ENCODE measurements around the gene DYRK1B. TPM values are rescaled to one million over a fixed set of nuclear protein-coding genes. Genes with fewer than 3 reads are reported as not detected.

DYRK1B gene
- polyA plus RNA-seq, 3 donors from 2014 or later = 6.2 to 24.8 (median 12.5) TPM

GRCh38 chr19:39834287-39834841 is 402 bp upstream of the DYRK1B start:
- peak overlapping the region; percentile 72 to 91 (median 80) for H3K4me3 Mint-ChIP-seq
- DNase-seq = no peak
- H3K36me3 Mint-ChIP-seq = peaks cover 19 to 38% (median 22%) of the 10 kb centered on the region in 3 donors
- no peaks in the 10 kb centered on the region for H3K9me3 Mint-ChIP-seq
- peaks cover 40 to 44% of the 10 kb centered on the region in 2 donors for H3K4me1 Mint-ChIP-seq
- peak overlapping the region; percentile 79 to 94 (median 92) for H3K27ac Mint-ChIP-seq
- H3K27me3 Mint-ChIP-seq (ENCODE audit: low read depth in 3 of 3) = peaks cover 4 to 8% (median 7%) of the 10 kb centered on the region in 3 donors

DNA sequence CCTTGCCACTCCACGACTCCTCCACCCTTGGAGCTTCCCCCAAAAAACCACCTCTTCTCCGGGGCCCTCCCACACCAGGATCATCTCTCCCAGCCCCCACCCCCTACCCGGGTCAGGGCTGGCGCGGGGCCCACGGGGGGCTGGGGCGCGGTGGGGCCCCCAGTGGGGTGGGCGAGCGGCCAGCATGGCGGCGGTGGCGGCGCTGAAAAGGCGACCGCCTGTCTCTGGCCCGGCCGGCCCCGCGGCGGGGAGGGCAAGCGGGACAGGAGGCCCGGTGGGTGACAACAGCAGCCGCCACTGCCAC is 850 bp downstream of the DYRK1B start:
- H3K9me3 Mint-ChIP-seq = no peaks in the 10 kb centered on the region
- peaks cover 5 to 13% (median 9%) of the 10 kb centered on the region in 3 donors for H3K27me3 Mint-ChIP-seq (ENCODE audit: low read depth in 3 of 3)
- peak overlapping the region; percentile 81 to 91 (median 84) for H3K4me3 Mint-ChIP-seq
- peak overlapping the region; percentile 81 to 94 (median 92) for H3K27ac Mint-ChIP-seq
- H3K4me1 Mint-ChIP-seq = peaks cover 52 to 57% of the 10 kb centered on the region in 2 donors
- peaks cover 19 to 41% (median 25%) of the 10 kb centered on the region in 3 donors for H3K36me3 Mint-ChIP-seq
- DNase-seq = no peak

GRCh38 chr19:39832341-39833083 is 1.4 kb downstream of the DYRK1B start:
- Mint-ChIP-seq H3K27me3 (ENCODE audit: low read depth in 3 of 3) (peaks cover 5 to 13% (median 10%) of the 10 kb centered on the region in 3 donors), H3K36me3 (peaks cover 19 to 36% (median 21%) of the 10 kb centered on the region in 3 donors), H3K4me1 (peaks cover 58 to 63% of the 10 kb centered on the region in 2 donors), H3K9me3 (no peaks in the 10 kb centered on the region), H3K27ac (peak overlapping the region; percentile 81 to 94 (median 90)), H3K4me3 (peak overlapping the region; percentile 81 to 86 (median 81))
- DNase-seq = no peak

DNA sequence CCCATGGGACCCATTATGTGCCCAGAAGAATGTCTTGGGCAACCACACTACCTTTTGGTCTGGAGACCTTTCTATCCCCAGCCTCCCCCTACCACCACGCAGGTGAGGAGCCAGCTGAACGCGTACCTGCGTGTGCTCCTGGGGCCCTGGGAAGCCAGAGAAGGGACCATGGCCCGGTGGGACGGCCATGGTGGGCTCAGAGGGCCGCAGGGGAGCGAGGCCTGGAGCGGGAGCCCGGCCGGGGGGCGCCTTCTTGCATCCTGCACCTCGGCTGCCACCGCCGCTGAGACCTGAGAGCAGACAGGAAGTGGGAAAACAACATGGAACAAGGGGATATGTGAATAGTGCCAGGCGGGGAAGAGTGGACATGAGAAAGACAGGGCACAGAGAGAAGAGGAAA is 2.3 kb downstream of the DYRK1B start:
- Mint-ChIP-seq H3K4me3 (peak overlapping the region; percentile 81 to 86 (median 81)), H3K27ac (peak overlapping the region in 5 of 6 donors; percentile 86 to 94 (median 91)), H3K4me1 (peaks cover 62 to 65% of the 10 kb centered on the region in 2 donors), H3K9me3 (no peaks in the 10 kb centered on the region), H3K36me3 (peaks cover 15 to 28% (median 16%) of the 10 kb centered on the region in 3 donors), H3K27me3 (ENCODE audit: low read depth in 3 of 3) (peaks cover 5 to 13% (median 10%) of the 10 kb centered on the region in 3 donors)
- no peak for DNase-seq

- Mint-ChIP-seq H3K27me3 (ENCODE audit: low read depth in 3 of 3) (peaks cover 5 to 13% (median 10%) of the 10 kb centered on the region in 3 donors), H3K9me3 (no peaks in the 10 kb centered on the region), H3K27ac (peak overlapping the region; percentile 67 to 95 (median 81)), H3K36me3 (peaks cover 10 to 22% (median 16%) of the 10 kb centered on the region in 3 donors), H3K4me3 (peak overlapping the region in 4 of 5 donors; percentile 2 to 58 (median 26)), H3K4me1 (peaks cover 65% of the 10 kb centered on the region in 2 donors)
- DNase-seq = no peak
Observed at GRCh38 chr19:39830847-39831246, 3.1 kb downstream of the DYRK1B start.

DNA sequence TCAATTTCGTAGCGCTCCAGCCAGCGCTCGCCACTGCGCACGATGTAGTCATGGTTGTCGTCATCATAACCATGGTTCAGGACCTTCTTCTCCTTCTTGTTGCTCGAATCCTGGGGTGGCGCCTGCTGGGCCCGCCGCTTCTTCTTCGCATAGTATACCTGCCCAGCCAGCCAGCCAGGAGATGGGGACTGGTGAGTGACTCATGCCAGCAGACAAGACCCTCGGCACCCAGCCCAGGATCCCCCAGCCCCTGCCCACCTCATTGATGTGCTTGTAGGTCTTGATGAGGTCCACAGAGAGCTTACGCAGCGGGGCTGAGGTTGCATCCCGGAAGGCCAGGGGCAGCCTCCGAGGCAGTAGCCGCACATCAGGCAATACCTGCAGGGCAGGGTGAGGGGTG is 3.6 kb downstream of the DYRK1B start:
- peaks cover 10 to 22% (median 16%) of the 10 kb centered on the region in 3 donors for H3K36me3 Mint-ChIP-seq
- peak overlapping the region in 2 of 5 donors; percentile 2 to 58 for H3K4me3 Mint-ChIP-seq
- DNase-seq = no peak
- H3K27me3 Mint-ChIP-seq (ENCODE audit: low read depth in 3 of 3) = peaks cover 5 to 13% (median 10%) of the 10 kb centered on the region in 3 donors
- peak overlapping the region in 5 of 6 donors; percentile 67 to 98 (median 82) for H3K27ac Mint-ChIP-seq
- no peaks in the 10 kb centered on the region for H3K9me3 Mint-ChIP-seq
- H3K4me1 Mint-ChIP-seq = peaks cover 65% of the 10 kb centered on the region in 2 donors

DNA sequence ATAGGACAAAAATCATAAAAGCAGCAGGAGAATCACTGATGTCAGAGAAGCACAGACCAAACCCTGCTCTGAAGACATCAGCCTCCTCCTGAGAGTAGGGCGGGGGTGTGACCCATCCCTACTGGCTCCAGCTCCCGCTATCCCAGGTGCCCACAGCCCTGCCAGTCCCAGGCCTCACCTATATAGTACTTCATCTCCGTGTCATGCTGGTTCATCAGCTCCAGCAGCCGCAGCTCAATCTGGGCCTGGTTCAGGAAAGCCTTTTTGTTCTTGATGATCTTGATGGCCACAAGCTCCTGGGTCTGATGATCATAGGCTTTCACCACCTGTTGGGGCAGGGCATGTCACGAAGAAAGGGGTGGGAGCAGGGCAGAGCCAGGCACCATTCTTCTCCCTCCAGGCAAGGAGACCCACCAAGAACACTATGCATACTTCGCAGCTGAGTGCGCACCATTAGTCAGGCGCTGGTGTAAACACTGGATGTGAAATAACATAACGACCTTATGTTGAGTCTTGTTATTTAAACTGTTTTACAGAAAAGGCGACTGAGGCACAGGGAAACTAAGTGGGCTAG is 4.2 kb downstream of the DYRK1B start:
- H3K9me3 Mint-ChIP-seq = no peaks in the 10 kb centered on the region
- peaks cover 5 to 13% (median 10%) of the 10 kb centered on the region in 3 donors for H3K27me3 Mint-ChIP-seq (ENCODE audit: low read depth in 3 of 3)
- H3K4me3 Mint-ChIP-seq = peak overlapping the region in 1 of 5 donors; percentile 38
- peak overlapping the region in 5 of 6 donors; percentile 77 to 98 (median 95) for H3K27ac Mint-ChIP-seq
- peaks cover 10 to 22% (median 16%) of the 10 kb centered on the region in 3 donors for H3K36me3 Mint-ChIP-seq
- peaks cover 64 to 65% of the 10 kb centered on the region in 2 donors for H3K4me1 Mint-ChIP-seq
- no peak for DNase-seq

GRCh38 chr19:39828654-39829032 is 5.3 kb downstream of the DYRK1B start:
- peaks cover 55 to 58% of the 10 kb centered on the region in 2 donors for H3K4me1 Mint-ChIP-seq
- no peaks in the 10 kb centered on the region for H3K9me3 Mint-ChIP-seq
- H3K4me3 Mint-ChIP-seq = peak overlapping the region; percentile 75 to 86 (median 77)
- peak; percentile 38 to 67 (median 48) for DNase-seq
- peaks cover 2 to 8% (median 5%) of the 10 kb centered on the region in 3 donors for H3K27me3 Mint-ChIP-seq (ENCODE audit: low read depth in 3 of 3)
- peak overlapping the region; percentile 86 to 98 (median 92) for H3K27ac Mint-ChIP-seq
- H3K36me3 Mint-ChIP-seq = peaks cover 7 to 19% (median 12%) of the 10 kb centered on the region in 3 donors

DNA sequence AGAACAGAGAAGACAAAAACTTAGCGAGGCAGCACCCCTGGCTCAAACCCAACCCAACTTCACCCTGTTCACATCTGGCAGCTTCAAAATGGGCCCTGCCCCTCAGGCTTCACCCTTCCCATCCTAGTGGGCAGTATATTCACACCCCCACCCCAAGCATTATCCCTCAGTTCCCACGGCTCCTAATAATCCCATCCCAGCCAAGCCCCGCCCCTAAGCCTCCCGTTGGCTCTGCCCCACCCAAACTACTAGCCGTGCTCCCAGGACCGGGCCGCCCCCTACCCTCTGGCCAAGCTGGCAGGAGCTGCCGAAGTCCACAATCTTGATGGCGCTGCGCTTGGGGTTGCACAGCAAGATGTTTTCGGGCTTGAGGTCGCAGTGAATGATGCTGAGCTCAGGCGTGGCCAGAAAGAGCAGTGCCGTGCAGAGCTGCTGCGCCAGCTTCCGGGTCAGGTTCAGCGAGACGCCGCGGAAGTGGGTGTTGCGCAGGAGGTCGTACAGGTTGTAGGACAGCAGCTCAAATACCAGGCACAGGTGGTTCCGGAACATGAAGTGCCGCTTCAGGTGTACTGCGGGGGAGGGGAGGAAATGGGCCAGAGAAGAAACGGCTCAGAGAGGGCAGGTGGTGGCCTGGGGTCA is 5.8 kb downstream of the DYRK1B start:
- no peaks in the 10 kb centered on the region for H3K9me3 Mint-ChIP-seq
- peak in 2 of 3 donors; percentile 40 to 72 for DNase-seq
- H3K27ac Mint-ChIP-seq = peak overlapping the region; percentile 86 to 98 (median 92)
- H3K4me1 Mint-ChIP-seq = peaks cover 55 to 58% of the 10 kb centered on the region in 2 donors
- peaks cover 7 to 19% (median 12%) of the 10 kb centered on the region in 3 donors for H3K36me3 Mint-ChIP-seq
- H3K4me3 Mint-ChIP-seq = peak overlapping the region; percentile 75 to 86 (median 77)
- H3K27me3 Mint-ChIP-seq (ENCODE audit: low read depth in 3 of 3) = peaks cover 2 to 6% (median 3%) of the 10 kb centered on the region in 3 donors

DNA sequence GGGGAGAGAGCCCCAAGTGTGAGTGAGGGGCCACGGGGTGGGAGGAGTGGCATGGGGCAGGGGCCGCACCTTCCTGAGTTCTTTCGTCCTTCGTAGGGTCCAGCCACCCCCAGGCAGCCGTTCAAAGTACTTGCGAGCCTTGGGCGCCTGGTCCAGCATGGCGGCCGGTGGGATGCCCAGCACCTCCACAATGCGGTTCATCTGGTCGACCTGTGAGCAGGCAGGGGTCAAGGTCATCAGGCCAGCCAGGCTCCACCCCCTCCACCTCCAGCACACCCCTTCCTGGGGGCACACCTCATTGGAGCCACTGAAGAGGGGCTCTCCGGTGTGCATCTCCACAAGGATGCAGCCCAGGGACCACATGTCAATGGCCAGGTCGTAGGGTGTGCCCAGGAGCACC is 6.7 kb downstream of the DYRK1B start:
- no peak for DNase-seq
- H3K4me1 Mint-ChIP-seq = peaks cover 46 to 49% of the 10 kb centered on the region in 2 donors
- peak overlapping the region in 2 of 5 donors; percentile 86 for H3K4me3 Mint-ChIP-seq
- H3K27me3 Mint-ChIP-seq (ENCODE audit: low read depth in 3 of 3) = peaks cover 2 to 6% (median 3%) of the 10 kb centered on the region in 3 donors
- H3K36me3 Mint-ChIP-seq = peaks cover 7 to 19% (median 12%) of the 10 kb centered on the region in 3 donors
- peak overlapping the region in 4 of 6 donors; percentile 24 to 98 (median 92) for H3K27ac Mint-ChIP-seq
- no peaks in the 10 kb centered on the region for H3K9me3 Mint-ChIP-seq

DNA sequence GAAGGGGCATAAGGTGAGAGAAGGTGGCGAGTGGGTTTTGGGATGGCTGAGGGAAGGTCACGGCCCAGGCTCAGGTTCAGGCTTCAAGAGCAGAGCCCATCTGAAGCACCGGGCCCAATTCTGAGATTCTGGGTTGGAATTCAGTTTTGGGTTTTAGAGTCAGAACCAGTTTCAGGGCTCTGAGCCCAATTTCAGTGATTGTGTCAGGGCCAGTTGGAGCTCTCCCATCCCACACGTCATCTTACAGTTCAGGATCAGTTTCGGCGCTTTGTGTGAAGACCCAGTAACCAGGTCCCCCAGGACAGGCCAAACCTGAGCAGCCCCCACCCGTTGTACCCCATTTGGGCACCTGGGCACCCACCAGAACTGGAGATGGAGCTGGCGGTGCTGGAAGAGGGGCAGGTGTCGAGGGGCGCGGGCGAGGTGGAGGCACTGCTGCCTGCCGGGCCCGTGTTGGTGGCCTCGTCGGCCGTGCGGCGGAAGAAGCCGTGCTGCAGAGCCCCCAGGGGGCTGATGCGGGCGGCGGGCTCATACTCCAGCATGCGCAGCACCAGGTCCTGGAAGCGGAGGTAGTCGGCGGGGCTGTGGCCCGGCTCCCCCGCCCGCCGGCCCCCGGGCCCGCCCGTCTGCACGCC is 7.5 kb downstream of the DYRK1B start:
- Mint-ChIP-seq H3K27me3 (ENCODE audit: low read depth in 3 of 3) (peaks cover 2 to 6% (median 2%) of the 10 kb centered on the region in 3 donors), H3K4me1 (peaks cover 41 to 44% of the 10 kb centered on the region in 2 donors), H3K9me3 (no peaks in the 10 kb centered on the region), H3K36me3 (peaks cover 7 to 19% (median 12%) of the 10 kb centered on the region in 3 donors), H3K4me3 (peak overlapping the region in 1 of 5 donors; percentile 12), H3K27ac (peak overlapping the region in 3 of 6 donors; percentile 47 to 70 (median 64))
- DNase-seq = no peak

DNA sequence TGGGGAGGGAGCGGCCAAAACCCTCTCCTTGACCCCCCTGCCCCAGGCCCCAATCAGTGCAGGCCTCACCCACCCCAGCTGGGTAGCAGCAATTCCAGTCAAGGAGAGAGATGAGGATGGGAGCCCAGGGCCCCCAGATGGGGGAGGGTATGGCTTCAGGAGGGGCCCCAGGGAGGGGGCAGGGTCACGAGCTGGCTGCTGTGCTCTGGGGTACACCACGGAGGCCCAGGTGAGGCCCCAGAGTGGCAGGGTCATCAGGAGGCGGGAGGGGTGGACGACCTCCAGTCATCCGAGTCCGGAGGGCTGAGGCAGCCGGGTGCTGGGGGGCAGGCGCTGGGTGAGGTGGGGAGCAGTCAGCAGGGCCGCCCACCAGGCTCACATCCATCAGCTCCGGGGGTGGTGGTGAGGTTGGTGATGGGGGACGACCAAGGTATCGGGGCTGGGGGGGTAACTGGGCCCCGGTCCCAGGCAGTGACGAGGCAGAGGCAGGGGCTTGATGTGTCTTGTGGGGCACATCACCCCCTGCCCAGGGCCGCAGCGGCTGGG is 8.4 kb downstream of the DYRK1B start:
- Mint-ChIP-seq H3K27me3 (ENCODE audit: low read depth in 3 of 3) (peaks cover 2 to 6% (median 2%) of the 10 kb centered on the region in 3 donors), H3K9me3 (no peaks in the 10 kb centered on the region), H3K27ac (peak overlapping the region in 1 of 6 donors; percentile 70), H3K36me3 (peaks cover 0 to 11% (median 7%) of the 10 kb centered on the region in 3 donors), H3K4me3 (no peak overlapping the region), H3K4me1 (peaks cover 33 to 39% of the 10 kb centered on the region in 2 donors)
- DNase-seq = no peak

Data from immature natural killer cell (primary cell).